Right ventricle myocardium superior (tissue), 1 donor: ENCODE measurements around the gene TMEM176A. TPM values are rescaled to one million over a fixed set of nuclear protein-coding genes. Genes with fewer than 3 reads are reported as not detected.

Source experiments
- ATAC-seq: fragments of 200-7000 bp; cut with Tn5 transposase; one replicate; pipeline ENCODE4 v1.9.1; 2020; ENCODE audit warnings: mild to moderate bottlenecking; ENCODE audit not compliant: poor library complexity
- DNase-seq: peaks from one replicate; pipeline ENCODE4 v3.0.0-alpha.2; 2020
- intact Hi-C: fragments of 100-400 bp; cut with DNase I; formaldehyde crosslinking; loops from one replicate; pipeline ENCODE4 v1.11.2; 2022
- total RNA-seq: library from RNA; stranded (reverse); fragmentation: NEBNext Ultra II Directional; extraction: Animal tissue kit (Norgen Biotek cat#: 25700); gene quantifications from one replicate; pipeline ENCODE4 v1.2.1, GENCODE V29; 2021
- donor health status: DM: no; HTN: yes; CAD: no; lungs with severe emphysema.

Gene TMEM176A
- total RNA-seq, 1 donor from 2014 or later: 27.1 TPM

GRCh38 chr7:150838965-150839650 is 38.5 kb downstream of the TMEM176A start:
- ATAC-seq: no peak

GRCh38 chr7:150842018-150842417 is 41.4 kb downstream of the TMEM176A start:
- DNase-seq (no peak), ATAC-seq (no peak)
- intact Hi-C loops: no loop called here

More at GRCh38 chr7:150838965-150839650, 38.5 kb downstream of the TMEM176A start:
- intact Hi-C loops: no loop called here
- DNase-seq: no peak

GRCh38 chr7:150842716-150843115 is 42.1 kb downstream of the TMEM176A start:
- intact Hi-C loops: no loop called here
- DNase-seq: no peak
- no peak for ATAC-seq

GRCh38 chr7:150845421-150845861 is 44.9 kb downstream of the TMEM176A start:
- peak; percentile 77 for DNase-seq
- intact Hi-C loops: no loop called here
- ATAC-seq: peak; percentile 95

- intact Hi-C loops: no loop called here
- ATAC-seq (peak; percentile 11), DNase-seq (no peak)
These were observed 45.9 kb downstream of the TMEM176A start for GRCh38 chr7:150846291-150847115.

- no peak for ATAC-seq
- DNase-seq: no peak
- intact Hi-C loops: no loop called here
These were observed 47.0 kb downstream of the TMEM176A start for GRCh38 chr7:150847536-150847935.

GRCh38 chr7:150848111-150848510 is 47.5 kb downstream of the TMEM176A start:
- DNase-seq: no peak
- no peak for ATAC-seq
- intact Hi-C loops: no loop called here

GRCh38 chr7:150848561-150849115 is 48.1 kb downstream of the TMEM176A start:
- intact Hi-C loops: no loop called here
- no peak for ATAC-seq
- no peak for DNase-seq

GRCh38 chr7:150849204-150849775 is 48.7 kb downstream of the TMEM176A start:
- ATAC-seq (no peak), DNase-seq (no peak)
- intact Hi-C loops: no loop called here

GRCh38 chr7:150850273-150850672 is 49.7 kb downstream of the TMEM176A start:
- DNase-seq (no peak), ATAC-seq (no peak)
- intact Hi-C loops: no loop called here

GRCh38 chr7:150851492-150852370 is 51.2 kb downstream of the TMEM176A start:
- ATAC-seq: no peak
- intact Hi-C loops: no loop called here

GRCh38 chr7:150852371-150852905 is 51.9 kb downstream of the TMEM176A start, which contains the start of gene AOC1:
AOC1 (plus strand) TSS chr7:150852517; CDS start chr7:150856471, 3,954 bp downstream.
- intact Hi-C loops: no loop called here
- no peak for DNase-seq
- peak; percentile 43 for ATAC-seq

More at GRCh38 chr7:150851492-150852370, 51.2 kb downstream of the TMEM176A start:
- DNase-seq: no peak

GRCh38 chr7:150854066-150855000 is 53.8 kb downstream of the TMEM176A start:
- ATAC-seq (no peak), DNase-seq (no peak)
- intact Hi-C loops: no loop called here
